Upper lobe of right lung (tissue), 1 donor: Measurements from ENCODE around the gene DCUN1D1. TPM values are rescaled to one million over a fixed set of nuclear protein-coding genes. Genes with fewer than 3 reads are reported as not detected.

Experiments used
- ATAC-seq: fragments of 200-7000 bp; cut with Tn5 transposase; one replicate; pipeline ENCODE4 v1.9.1; 2020; ENCODE audit warnings: mild to moderate bottlenecking, moderate library complexity
- DNase-seq: peaks from one replicate; pipeline ENCODE4 v3.0.0-alpha.2; 2020
- H3K27ac ChIP-seq: fragments of 200-600 bp; one replicate; pipeline ENCODE4 v1.8.0; 2022
- H3K27me3 ChIP-seq: fragments of 200-600 bp; one replicate; pipeline ENCODE4 v1.8.0; 2022; ENCODE audit warnings: mild to moderate bottlenecking
- H3K36me3 ChIP-seq: fragments of 200-600 bp; one replicate; pipeline ENCODE4 v1.8.0; 2022
- H3K4me1 ChIP-seq: fragments of 200-600 bp; one replicate; pipeline ENCODE4 v1.8.0; 2022
- H3K4me3 ChIP-seq: fragments of 200-600 bp; one replicate; pipeline ENCODE4 v1.8.0; 2022; ENCODE audit warnings: mild to moderate bottlenecking
- H3K9me3 ChIP-seq: fragments of 200-600 bp; one replicate; pipeline ENCODE4 v1.8.0; 2022
- CTCF ChIP-seq: fragments of 200-600 bp; IDR thresholded peaks from one replicate; pipeline ENCODE4 v1.8.0; 2022; ENCODE audit warnings: antibody characterized with exemption
- intact Hi-C: fragments of 100-400 bp; cut with DNase I; formaldehyde crosslinking; loops from one replicate; pipeline ENCODE4 v1.11.0; 2022
- total RNA-seq: library from RNA; stranded (reverse); fragmentation: NEBNext Ultra II Directional; extraction: Animal tissue kit (Norgen Biotek cat#: 25700); gene quantifications from one replicate; pipeline ENCODE4 v1.2.1, GENCODE V29; 2021
- donor health status: DM: no; HTN: yes; CAD: no; lungs with severe emphysema.

DCUN1D1 gene
- total RNA-seq, 1 donor from 2014 or later, result 49.9 TPM

- Histone ChIP-seq H3K27ac (no peak overlapping the region), H3K36me3 (peaks cover 13% of the 10 kb centered on the region), H3K4me3 (no peak overlapping the region), H3K27me3 (no peaks in the 10 kb centered on the region), H3K9me3 (no peaks in the 10 kb centered on the region), H3K4me1 (no peaks in the 10 kb centered on the region)
- no peak for TF ChIP-seq CTCF
- intact Hi-C loops, result no loop called here
- peak; percentile 15 for ATAC-seq
- DNase-seq, result no peak
Observed at GRCh38 chr3:182920515-182921084, 59.7 kb downstream of the DCUN1D1 start.

GRCh38 chr3:182919866-182920357 lies 60.4 kb downstream of the DCUN1D1 start:
- intact Hi-C loops, result no loop called here
- Histone ChIP-seq H3K4me3 (no peak overlapping the region), H3K27ac (no peak overlapping the region), H3K4me1 (no peaks in the 10 kb centered on the region), H3K36me3 (peaks cover 20% of the 10 kb centered on the region), H3K9me3 (no peaks in the 10 kb centered on the region), H3K27me3 (no peaks in the 10 kb centered on the region)
- TF ChIP-seq CTCF, result no peak
- DNase-seq (no peak), ATAC-seq (no peak)

- TF ChIP-seq CTCF, result no peak
Observed at GRCh38 chr3:182917134-182917533, 63.2 kb downstream of the DCUN1D1 start.

GRCh38 chr3:182914341-182914740 lies 66.0 kb downstream of the DCUN1D1 start:
- ATAC-seq, result no peak
- H3K4me3 ChIP-seq, result no peak overlapping the region
- intact Hi-C loops, result no loop called here
- H3K27ac ChIP-seq, result no peak overlapping the region
- no peak for DNase-seq
- H3K4me1 ChIP-seq, result no peaks in the 10 kb centered on the region
- no peaks in the 10 kb centered on the region for H3K9me3 ChIP-seq
- TF ChIP-seq CTCF, result no peak
- peaks cover 35% of the 10 kb centered on the region for H3K36me3 ChIP-seq
- H3K27me3 ChIP-seq, result no peaks in the 10 kb centered on the region

More at GRCh38 chr3:182917134-182917533, 63.2 kb downstream of the DCUN1D1 start:
- H3K36me3 ChIP-seq, result peaks cover 35% of the 10 kb centered on the region
- no peaks in the 10 kb centered on the region for H3K9me3 ChIP-seq
- DNase-seq (no peak), ATAC-seq (no peak)
- H3K27me3 ChIP-seq, result no peaks in the 10 kb centered on the region
- H3K27ac ChIP-seq, result no peak overlapping the region
- no peaks in the 10 kb centered on the region for H3K4me1 ChIP-seq
- no peak overlapping the region for H3K4me3 ChIP-seq
- intact Hi-C loops, result no loop called here

- intact Hi-C loops, result no loop called here
- no peaks in the 10 kb centered on the region for H3K9me3 ChIP-seq
- no peaks in the 10 kb centered on the region for H3K4me1 ChIP-seq
- TF ChIP-seq CTCF, result no peak
- H3K36me3 ChIP-seq, result peaks cover 35% of the 10 kb centered on the region
- no peak for ATAC-seq
- no peaks in the 10 kb centered on the region for H3K27me3 ChIP-seq
- DNase-seq, result no peak
- no peak overlapping the region for H3K27ac ChIP-seq
- no peak overlapping the region for H3K4me3 ChIP-seq
Observed at GRCh38 chr3:182913889-182914288, 66.4 kb downstream of the DCUN1D1 start.

- TF ChIP-seq CTCF, result no peak
- Histone ChIP-seq H3K27me3 (no peaks in the 10 kb centered on the region), H3K27ac (no peak overlapping the region), H3K4me1 (no peaks in the 10 kb centered on the region), H3K4me3 (no peak overlapping the region), H3K36me3 (peaks cover 34% of the 10 kb centered on the region), H3K9me3 (no peaks in the 10 kb centered on the region)
- DNase-seq, result no peak
- ATAC-seq, result no peak
- intact Hi-C loops, result no loop called here
Observed at GRCh38 chr3:182912474-182912873, 67.9 kb downstream of the DCUN1D1 start.
